8988T (cell line): Measurements from ENCODE around the gene CDC20B.

ENCODE experiments used
- DNase-seq: peaks from one replicate; pipeline ENCODE4 v3.0.0; 2011

Gene CDC20B

GRCh38 chr5:55172937-55173686 lies at the start of gene CDC20B:
Gene CDC20B, minus strand, starts transcription at chr5:55173177. Its CDS starts 177 bp downstream, at chr5:55173000.
- peak; percentile 79 for DNase-seq

- no peak for DNase-seq
Observed at GRCh38 chr5:55222092-55222984, 49.4 kb upstream of the CDC20B start.

GRCh38 chr5:55220433-55221185 lies 47.6 kb upstream of the CDC20B start:
- no peak for DNase-seq

GRCh38 chr5:55219770-55220169 lies 46.8 kb upstream of the CDC20B start:
- DNase-seq = no peak

GRCh38 chr5:55218967-55219366 lies 46.0 kb upstream of the CDC20B start:
- no peak for DNase-seq

- DNase-seq = no peak
Observed at GRCh38 chr5:55211184-55211874, 38.4 kb upstream of the CDC20B start.

- no peak for DNase-seq
Observed at GRCh38 chr5:55205001-55205400, 32.0 kb upstream of the CDC20B start.

GRCh38 chr5:55191165-55191564 lies 18.2 kb upstream of the CDC20B start:
- no peak for DNase-seq

- DNase-seq = no peak
Observed at GRCh38 chr5:55188656-55189540, 15.9 kb upstream of the CDC20B start.

GRCh38 chr5:55187370-55187769 lies 14.4 kb upstream of the CDC20B start:
- no peak for DNase-seq

- DNase-seq = no peak
Observed at GRCh38 chr5:55180016-55180415, 7.0 kb upstream of the CDC20B start.

GRCh38 chr5:55177078-55177477 lies 4.1 kb upstream of the CDC20B start:
- no peak for DNase-seq

- peak; percentile 76 for DNase-seq
Observed at GRCh38 chr5:55176176-55176818, 3.3 kb upstream of the CDC20B start.

GRCh38 chr5:55175781-55176175 lies 2.8 kb upstream of the CDC20B start:
- DNase-seq = no peak

- no peak for DNase-seq
Observed at GRCh38 chr5:55173687-55174230, 782 bp upstream of the CDC20B start.

- peak; percentile 42 for DNase-seq
Observed at GRCh38 chr5:55172051-55172899, 702 bp downstream of the CDC20B start.

- DNase-seq = no peak
Observed at GRCh38 chr5:55171471-55171870, 1.5 kb downstream of the CDC20B start.

GRCh38 chr5:55162666-55163065 lies 10.3 kb downstream of the CDC20B start:
- no peak for DNase-seq

- DNase-seq = no peak
Observed at GRCh38 chr5:55160493-55161209, 12.3 kb downstream of the CDC20B start.
